HCT116 (cell line): ENCODE results near the gene STAT2. TPM values are rescaled to one million over a fixed set of nuclear protein-coding genes. Genes with fewer than 3 reads are reported as not detected.

Source experiments
- ATAC-seq: fragments of 200-7000 bp; cut with Tn5 transposase; 2 replicates; pipeline ENCODE4 v1.9.1; 2020; ENCODE audit warnings: mild to moderate bottlenecking, moderate library complexity
- BruUV-seq: library from RNA; stranded (reverse); fragments of 400-500 nt; replicated peaks from 2 replicates; lab custom pipeline; 2021; lab: Mats Ljungman, UMichigan
- CTCF ChIA-PET: fragments of 300-600 bp; sonication (Branson Sonifier 250); formaldehyde crosslinking; loops from one replicate; lab custom pipeline; 2021; ENCODE audit warnings: antibody characterized with exemption; lab: Charles Lee
- POLR2A ChIA-PET: fragments of 300-600, 350-600 bp; sonication (Branson Sonifier 250); formaldehyde crosslinking; loops from one replicate; lab custom pipeline; 2021; ENCODE audit warnings: antibody characterized with exemption; lab: Charles Lee
- RAD21 ChIA-PET, 2 experiments: fragments of 300-600 bp; sonication (Branson Sonifier 250); formaldehyde crosslinking; loops; one replicate each; lab custom pipeline; 2023; ENCODE audit warnings: low total read pairs in 2 of 2; ENCODE audit not compliant: uncharacterized antibody in 2 of 2, unreplicated experiment in 2 of 2, low non-redundant PET in 1 of 2; lab: Charles Lee
- DNase-seq: peaks from one replicate; pipeline ENCODE4 v3.0.0-alpha.2; 2010; ENCODE audit warnings: low read depth, low spot score
- H2AFZ ChIP-seq: fragments of 200-600 bp; shearing (Covaris generic), sonication (generic); 2 replicates; pipeline ENCODE4 v1.6.1; 2017; ENCODE audit warnings: low read depth, mixed run types, mixed read lengths, antibody characterized with exemption, low read length; ENCODE audit not compliant: poor library complexity, severe bottlenecking
- H3K27ac ChIP-seq: 2 replicates; pipeline ENCODE4 v1.5.1; 2012; ENCODE audit warnings: low read depth, low read length
- H3K27me3 ChIP-seq: fragments of 200-600 bp; sonication (generic); 2 replicates; pipeline ENCODE4 v1.6.1; 2016; ENCODE audit warnings: mixed run types, low read length, mixed read lengths; ENCODE audit not compliant: insufficient read depth
- H3K36me3 ChIP-seq, 2 experiments: fragments of 200-500 bp in 1 of 2; fragments of 200-600 bp in 1 of 2; sonication (Bioruptor generic) in 1 of 2; sonication (generic) in 1 of 2; 2 replicates each; pipeline versions ENCODE4 v1.5.1 to v1.6.1; 2014 to 2016; ENCODE audit warnings: low read length in 2 of 2, inconsistent platforms in 1 of 2, mixed read lengths in 1 of 2, mixed run types in 1 of 2; ENCODE audit not compliant: insufficient read depth in 2 of 2, control insufficient read depth in 1 of 2
- H3K4me1 ChIP-seq, 2 experiments: fragments of 200-600 bp in 1 of 2; sonication (generic) in 1 of 2; 2 replicates each; pipeline versions ENCODE4 v1.5.1 to v1.6.1; 2012 to 2017; ENCODE audit warnings: low read length in 2 of 2, inconsistent platforms in 1 of 2, mild to moderate bottlenecking in 1 of 2, mixed read lengths in 1 of 2, mixed run types in 1 of 2, moderate library complexity in 1 of 2; ENCODE audit not compliant: insufficient read depth in 2 of 2, control insufficient read depth in 1 of 2
- H3K4me2 ChIP-seq: fragments of 200-600 bp; sonication (generic); 2 replicates; pipeline ENCODE4 v1.6.1; 2017; ENCODE audit warnings: mixed run types, low read length, mixed read lengths
- H3K4me3 ChIP-seq, 2 experiments: fragments of 200-600 bp in 1 of 2; sonication (generic) in 1 of 2; replicated peaks in 1 of 2; 2 replicates each; pipeline ENCODE4 v1.5.1; 2011 to 2016; ENCODE audit warnings: low read length in 2 of 2, control low read depth in 1 of 2, low read depth in 1 of 2, mild to moderate bottlenecking in 1 of 2, mixed read lengths in 1 of 2, mixed run types in 1 of 2
- H3K79me2 ChIP-seq: fragments of 200-600 bp; sonication (generic); 2 replicates; pipeline ENCODE4 v1.6.1; 2017; ENCODE audit warnings: mild to moderate bottlenecking, mixed run types, low read length, moderate library complexity, mixed read lengths; ENCODE audit not compliant: insufficient read depth
- H3K9ac ChIP-seq: fragments of 200-600 bp; sonication (generic); 2 replicates; pipeline ENCODE4 v1.6.1; 2016; ENCODE audit warnings: low read length, mixed read lengths
- H3K9me2 ChIP-seq: fragments of 200-600 bp; sonication (generic), shearing (Covaris generic); 2 replicates; pipeline ENCODE4 v1.6.1; 2017; ENCODE audit warnings: mixed run types, mild to moderate bottlenecking, moderate library complexity; ENCODE audit not compliant: insufficient read depth
- H3K9me3 ChIP-seq, 2 experiments: fragments of 200-500 bp in 1 of 2; fragments of 200-600 bp in 1 of 2; sonication (Bioruptor generic) in 1 of 2; sonication (generic) in 1 of 2; 2 replicates each; pipeline ENCODE4 v1.6.1; 2014 to 2017; ENCODE audit warnings: low read length in 2 of 2, mixed read lengths in 2 of 2, inconsistent platforms in 1 of 2, low read depth in 1 of 2, mild to moderate bottlenecking in 1 of 2, mixed run types in 1 of 2, moderate library complexity in 1 of 2; ENCODE audit not compliant: control insufficient read depth in 1 of 2, insufficient read depth in 1 of 2
- H4K20me1 ChIP-seq: fragments of 200-600 bp; sonication (generic), shearing (Covaris generic); 2 replicates; pipeline ENCODE4 v1.6.1; 2017; ENCODE audit warnings: mixed run types, mild to moderate bottlenecking, moderate library complexity; ENCODE audit not compliant: insufficient read depth
- CBX3 ChIP-seq: IDR thresholded peaks from 2 replicates; pipeline ENCODE4 v1.6.1; 2012; ENCODE audit warnings: low read depth
- ELF1 ChIP-seq: IDR thresholded peaks from 2 replicates; pipeline ENCODE4 v1.6.1; 2012; ENCODE audit warnings: low read depth, borderline replicate concordance
- EZH2 ChIP-seq: fragments of 200-600 bp; sonication (generic); IDR thresholded peaks from 2 replicates; pipeline ENCODE4 v1.6.1; 2017; ENCODE audit warnings: antibody characterized with exemption, mixed run types
- JUND ChIP-seq: IDR thresholded peaks from 2 replicates; pipeline ENCODE4 v1.6.1; 2012
- MAX ChIP-seq: IDR thresholded peaks from 2 replicates; pipeline ENCODE4 v1.6.1; 2012
- RAD21 ChIP-seq: IDR thresholded peaks from 2 replicates; pipeline ENCODE4 v1.6.1; 2012; ENCODE audit warnings: low read depth, mild to moderate bottlenecking
- REST ChIP-seq: IDR thresholded peaks from 2 replicates; pipeline ENCODE4 v1.6.1; 2012; ENCODE audit warnings: low read depth
- SRF ChIP-seq: IDR thresholded peaks from 2 replicates; pipeline ENCODE4 v1.6.1; 2012; ENCODE audit warnings: low read depth
- ZNF274 ChIP-seq: fragments of 200-500 bp; sonication (Bioruptor generic); IDR thresholded peaks from 2 replicates; pipeline ENCODE4 v1.6.1; 2014; ENCODE audit warnings: mild to moderate bottlenecking, low read depth, low read length, inconsistent platforms
- intact Hi-C: fragments of 100-400 bp; cut with micrococcal nuclease; formaldehyde crosslinking; loops from 2 replicates; pipeline ENCODE4 v1.10.0; 2022
- total RNA-seq: library from RNA; stranded (reverse); gene quantifications from one replicate; pipeline ENCODE4 v1.2.1, GENCODE V29; 2021; ENCODE audit not compliant: unreplicated experiment

STAT2 gene
- total RNA-seq, 1 experiment from 2014 or later: 53.1 TPM

DNA sequence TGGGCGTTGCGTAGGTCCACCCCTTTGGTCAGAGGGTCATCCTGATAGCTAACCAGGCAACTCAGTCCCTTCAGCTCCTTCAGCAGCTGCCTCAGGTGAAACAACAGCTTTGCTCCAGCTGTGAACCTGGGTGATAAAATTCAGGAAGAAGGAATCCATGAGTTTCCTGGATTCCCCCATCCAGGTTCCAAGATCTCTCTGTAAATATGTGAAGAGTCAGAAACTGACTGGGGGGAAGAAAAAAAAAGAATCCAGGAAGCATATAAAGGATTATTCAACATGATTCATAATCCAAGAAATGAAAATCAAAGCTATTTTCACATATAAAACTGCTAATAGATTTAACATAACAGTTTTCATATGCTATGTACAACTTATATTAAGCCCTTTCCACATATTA, 8.6 kb downstream of the STAT2 start:
- ChIA-PET POLR2A (interaction anchor here (1.0 kb wide), 1 partner anchor 9 kb away, joined by 4 read pairs; the partner anchor contains the start of gene STAT2), RAD21 (no interaction called here)
- intact Hi-C loops: loop anchor here (1.0 kb wide), 1 partner anchor 14 kb away; no protein-coding TSS in a partner anchor
- no peaks in the 10 kb centered on the region for H3K9me2 ChIP-seq
- H2AFZ ChIP-seq: no peak overlapping the region
- no TSS peak for BruUV-seq
- H4K20me1 ChIP-seq: no peaks in the 10 kb centered on the region
- ATAC-seq (no peak), DNase-seq (no peak)
- no peaks in the 10 kb centered on the region for H3K4me1 ChIP-seq
- H3K36me3 ChIP-seq: peaks cover 20 to 37% of the 10 kb centered on the region in 2 experiments; a peak in 3 of 4 replicates
- H3K79me2 ChIP-seq: no peaks in the 10 kb centered on the region
- TF ChIP-seq EZH2 (no peak), REST (no peak), JUND (no peak), MAX (no peak), SRF (no peak), RAD21 (no peak), ELF1 (no peak), ZNF274 (no peak), CBX3 (no peak)
- TF ChIP-seq, all 23 proteins: peak for 0
- Histone ChIP-seq H3K4me2 (no peak overlapping the region), H3K4me3 (no peak overlapping the region), H3K9me3 (no peaks in the 10 kb centered on the region), H3K9ac (no peak overlapping the region), H3K27me3 (no peaks in the 10 kb centered on the region), H3K27ac (no peak overlapping the region)
- CTCF ChIA-PET: no interaction called here
